A673 (cell line): ENCODE results near the gene CST6. TPM values are rescaled to one million over a fixed set of nuclear protein-coding genes. Genes with fewer than 3 reads are reported as not detected.

ENCODE experiments used
- Bru-seq: library from RNA; stranded (reverse); fragments of 400-500 nt; gene quantifications from one replicate; lab custom pipeline; 2021; lab: Mats Ljungman, UMichigan
- BruChase-seq, 2 experiments: library from RNA; stranded (reverse); fragments of 400-500 nt; gene quantifications; one replicate each; lab custom pipeline; 2021; lab: Mats Ljungman, UMichigan
- BruUV-seq: library from RNA; stranded (reverse); fragments of 400-500 nt; replicated peaks from 2 replicates; lab custom pipeline; 2021; lab: Mats Ljungman, UMichigan
- CTCF ChIA-PET: fragments of 300-600 bp; sonication (Branson Sonifier 250); formaldehyde crosslinking; loops from one replicate; lab custom pipeline; 2022; ENCODE audit warnings: antibody characterized with exemption; lab: Charles Lee
- POLR2A ChIA-PET: fragments of 300-600 bp; sonication (Branson Sonifier 250); formaldehyde crosslinking; loops from one replicate; lab custom pipeline; 2022; ENCODE audit warnings: antibody characterized with exemption; ENCODE audit not compliant: low non-redundant PET; lab: Charles Lee
- DNase-seq: peaks from one replicate; pipeline ENCODE4 v3.0.0-alpha.2; 2015; ENCODE audit warnings: low spot score
- H3K27ac ChIP-seq: fragments of 200-600 bp; sonication (generic); 2 replicates; pipeline ENCODE4 v1.5.1; 2016; ENCODE audit warnings: mixed run types, low read depth, mild to moderate bottlenecking, mixed read lengths, antibody characterized with exemption, low read length; ENCODE audit not compliant: poor library complexity, severe bottlenecking
- H3K27me3 ChIP-seq: fragments of 200-600 bp; sonication (generic); replicated peaks from 2 replicates; pipeline ENCODE4 v1.6.1; 2017; ENCODE audit warnings: mixed run types, low read depth, mild to moderate bottlenecking, mixed read lengths, antibody characterized with exemption, low read length; ENCODE audit not compliant: insufficient read depth, poor library complexity
- H3K36me3 ChIP-seq: fragments of 200-600 bp; sonication (generic); 2 replicates; pipeline ENCODE4 v1.6.1; 2016; ENCODE audit warnings: mixed run types, mild to moderate bottlenecking, mixed read lengths, antibody characterized with exemption, low read length; ENCODE audit not compliant: insufficient read depth, poor library complexity, severe bottlenecking
- H3K4me1 ChIP-seq: fragments of 200-600 bp; sonication (generic); 2 replicates; pipeline ENCODE4 v1.6.1; 2017; ENCODE audit warnings: mixed run types, mild to moderate bottlenecking, mixed read lengths, antibody characterized with exemption, low read length; ENCODE audit not compliant: insufficient read depth, poor library complexity, severe bottlenecking
- H3K4me3 ChIP-seq: fragments of 200-600 bp; sonication (generic); 2 replicates; pipeline ENCODE4 v1.5.1; 2016; ENCODE audit warnings: low read depth, mixed run types, mild to moderate bottlenecking, mixed read lengths, low read length; ENCODE audit not compliant: poor library complexity, severe bottlenecking
- H3K9me3 ChIP-seq: fragments of 200-600 bp; sonication (generic); 2 replicates; pipeline ENCODE4 v1.6.1; 2016; ENCODE audit warnings: mixed run types, low read depth, mild to moderate bottlenecking, mixed read lengths, antibody characterized with exemption, low read length; ENCODE audit not compliant: poor library complexity, severe bottlenecking
- CTCF ChIP-seq: fragments of 300-800, 200-600 bp; sonication (generic); conservative IDR thresholded peaks from 2 replicates; pipeline ENCODE4 v1.5.1; 2017; ENCODE audit warnings: low read depth, mild to moderate bottlenecking, antibody characterized with exemption, low read length, moderate library complexity, mixed read lengths
- EZH2 ChIP-seq: fragments of 200-600 bp; sonication (generic); IDR thresholded peaks from 2 replicates; pipeline ENCODE4 v1.6.1; 2017; ENCODE audit warnings: borderline replicate concordance, low read depth, mild to moderate bottlenecking, mixed read lengths, antibody characterized with exemption, low read length; ENCODE audit not compliant: poor library complexity, severe bottlenecking
- intact Hi-C: fragments of 100-400 bp; cut with micrococcal nuclease; formaldehyde crosslinking; loops from one replicate; pipeline ENCODE4 v1.10.0; 2022; ENCODE audit not compliant: unreplicated experiment
- long read RNA-seq: library from polyadenylated mRNA; stranded (forward); transcript quantifications from one replicate; pipeline ENCODE4 v2.0.0, GENCODE V29; 2022
- total RNA-seq: library from RNA; stranded (reverse); gene quantifications from 2 replicates; pipeline ENCODE4 v1.2.3, GENCODE V29; 2021

The CST6 gene, protein sequence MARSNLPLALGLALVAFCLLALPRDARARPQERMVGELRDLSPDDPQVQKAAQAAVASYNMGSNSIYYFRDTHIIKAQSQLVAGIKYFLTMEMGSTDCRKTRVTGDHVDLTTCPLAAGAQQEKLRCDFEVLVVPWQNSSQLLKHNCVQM
- 2.3 and 3.9 TPM in 2 replicates for total RNA-seq
- Bru-seq, nascent RNA: percentile 20 among the genes with signal in this experiment
- not detected for BruChase-seq, experiment 1, labeled RNA remaining after a 2-hour chase
- BruChase-seq, experiment 2, labeled RNA remaining after a 6-hour chase: not detected
- long read RNA-seq, partial matches to known transcripts: 0 of 2 reads
- long read RNA-seq, other reads (novel, unspliced or antisense): 0 of 2 reads

DNA sequence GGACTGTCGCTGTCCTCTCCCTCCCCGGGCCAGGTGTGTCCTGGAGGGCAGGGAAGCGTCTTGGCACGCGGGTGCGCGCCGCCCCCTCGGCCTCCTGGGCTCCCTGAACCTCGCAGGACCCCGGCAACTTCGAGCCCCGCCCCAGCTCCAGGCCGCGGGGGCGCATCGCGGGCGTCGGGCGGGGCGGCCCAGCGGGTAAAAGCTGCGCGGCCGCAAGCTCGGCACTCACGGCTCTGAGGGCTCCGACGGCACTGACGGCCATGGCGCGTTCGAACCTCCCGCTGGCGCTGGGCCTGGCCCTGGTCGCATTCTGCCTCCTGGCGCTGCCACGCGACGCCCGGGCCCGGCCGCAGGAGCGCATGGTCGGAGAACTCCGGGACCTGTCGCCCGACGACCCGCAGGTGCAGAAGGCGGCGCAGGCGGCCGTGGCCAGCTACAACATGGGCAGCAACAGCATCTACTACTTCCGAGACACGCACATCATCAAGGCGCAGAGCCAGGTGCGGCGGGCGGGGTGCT, at the start of gene CST6:
CST6 (plus strand) TSS at position 224 of the 519 bp plus-strand sequence; CDS start at position 261, 37 bp downstream.
- no peak for DNase-seq
- Histone ChIP-seq H3K36me3 (no peaks in the 10 kb centered on the region), H3K9me3 (no peaks in the 10 kb centered on the region), H3K4me1 (peaks cover 22% of the 10 kb centered on the region), H3K4me3 (no peak within 1 kb of the TSS), H3K27ac (no peak within 1 kb of the TSS), H3K27me3 (no peaks in the 10 kb centered on the region)
- POLR2A ChIA-PET: interaction anchor here (0.6 kb wide), 1 partner anchor 787 kb away, joined by 10 read pairs; no protein-coding TSS in a partner anchor
- no TSS peak for BruUV-seq
- TF ChIP-seq EZH2 (no peak), CTCF (no peak)
- CTCF ChIA-PET: interaction anchor here (1.2 kb wide), 1 partner anchor 10 kb away, joined by 9 read pairs; no protein-coding TSS in a partner anchor
- intact Hi-C loops: no loop called here

DNA sequence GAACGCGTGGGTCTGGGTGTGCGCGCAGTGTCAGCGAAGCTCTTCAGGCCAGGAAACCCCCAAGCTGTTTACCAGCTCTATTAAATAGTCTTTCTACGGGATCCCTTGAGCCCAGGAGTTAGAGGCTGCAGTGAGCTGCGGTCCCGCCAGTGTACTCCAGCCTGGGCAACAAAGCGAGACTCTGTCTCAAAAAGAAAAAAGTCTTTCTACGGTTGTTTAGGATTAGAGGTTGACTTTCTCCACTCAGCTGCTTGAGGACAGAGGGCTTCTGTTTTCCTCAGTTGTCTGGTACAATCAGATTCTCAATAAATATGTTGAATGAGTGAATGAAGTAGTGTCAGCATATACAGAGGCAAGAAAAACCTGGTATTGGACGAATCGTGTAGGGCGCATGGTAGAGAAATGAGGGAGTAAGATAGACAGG, 49.7 kb upstream of the CST6 start:
- peaks cover 36% of the 10 kb centered on the region for H3K36me3 ChIP-seq
- TF ChIP-seq EZH2 (no peak), CTCF (no peak)
- no peak for DNase-seq
- peak overlapping the region; percentile 88 for H3K4me3 ChIP-seq
- H3K4me1 ChIP-seq: peaks cover 8% of the 10 kb centered on the region
- BruUV-seq: TSS peak; percentile 50
- no peaks in the 10 kb centered on the region for H3K27me3 ChIP-seq
- ChIA-PET POLR2A (no interaction called here), CTCF (interaction anchor here (0.6 kb wide), 1 partner anchor 243 kb away, joined by 3 read pairs; no protein-coding TSS in a partner anchor)
- peak overlapping the region; percentile 94 for H3K27ac ChIP-seq
- intact Hi-C loops: loop anchor here (5.0 kb wide), 1 partner anchor 40 kb away; the partner anchor contains the start of genes BANF1 and EIF1AD
- H3K9me3 ChIP-seq: no peaks in the 10 kb centered on the region

- POLR2A ChIA-PET: interaction anchor here (0.6 kb wide), 1 partner anchor 92 kb away, joined by 8 read pairs; the partner anchor contains the start of gene EFEMP2
- Histone ChIP-seq H3K27me3 (no peaks in the 10 kb centered on the region), H3K9me3 (no peaks in the 10 kb centered on the region), H3K36me3 (peaks cover 58% of the 10 kb centered on the region), H3K4me3 (no peak overlapping the region), H3K4me1 (peaks cover 8% of the 10 kb centered on the region), H3K27ac (no peak overlapping the region)
- intact Hi-C loops: loop anchor here (5.0 kb wide), 1 partner anchor 37 kb away; the partner anchor contains the start of genes BANF1 and EIF1AD
- CTCF ChIA-PET: interaction anchor here (0.6 kb wide), 1 partner anchor 37 kb away, joined by 3 read pairs; the partner anchor contains the start of gene BANF1
- DNase-seq: no peak
- no peak for TF ChIP-seq EZH2
- no peak for TF ChIP-seq CTCF
- BruUV-seq: no TSS peak
These were observed 46.9 kb upstream of the CST6 start for GRCh38 chr11:65964906-65965305.
